PC-9 (cell line): ENCODE results near the gene PPRC1. TPM values are rescaled to one million over a fixed set of nuclear protein-coding genes. Genes with fewer than 3 reads are reported as not detected.

Experiments used
- BruUV-seq: library from RNA; stranded (reverse); fragments of 400-500 nt; replicated peaks from 2 replicates; lab custom pipeline; 2021; lab: Mats Ljungman, UMichigan
- CTCF ChIA-PET: fragments of 300-600 bp; sonication (Branson Sonifier 250); formaldehyde crosslinking; loops from one replicate; lab custom pipeline; 2022; ENCODE audit warnings: antibody characterized with exemption; lab: Charles Lee
- POLR2A ChIA-PET: fragments of 300-600 bp; sonication (Branson Sonifier 250); formaldehyde crosslinking; loops from one replicate; lab custom pipeline; 2022; ENCODE audit warnings: antibody characterized with exemption; ENCODE audit not compliant: unreplicated experiment; lab: Charles Lee
- DNase-seq, 2 experiments: peaks; one replicate each; pipeline versions ENCODE4 v3.0.0 to v3.0.0-alpha.2; 2015 to 2022; ENCODE audit warnings: mixed read lengths in 1 of 2
- H2AFZ ChIP-seq: fragments of 200-600 bp; sonication (generic); 2 replicates; pipeline ENCODE4 v1.8.1; 2017; ENCODE audit warnings: antibody characterized with exemption
- H3F3A ChIP-seq: fragments of 200-600 bp; sonication (generic); 2 replicates; pipeline ENCODE4 v1.8.1; 2017; ENCODE audit warnings: antibody characterized with exemption, mild to moderate bottlenecking, low read depth; ENCODE audit not compliant: insufficient read depth
- H3K27ac ChIP-seq: fragments of 200-600 bp; sonication (generic); 2 replicates; pipeline ENCODE4 v1.6.1; 2016; ENCODE audit warnings: mixed run types
- H3K27me3 ChIP-seq: fragments of 200-600 bp; sonication (generic); 2 replicates; pipeline ENCODE4 v1.6.1; 2016; ENCODE audit warnings: low read depth, mixed run types; ENCODE audit not compliant: insufficient read depth
- H3K36me3 ChIP-seq: fragments of 200-600 bp; sonication (generic); 2 replicates; pipeline ENCODE4 v1.6.1; 2016; ENCODE audit warnings: low read depth, mixed run types
- H3K4me1 ChIP-seq: fragments of 200-600 bp; sonication (generic); replicated peaks from 2 replicates; pipeline ENCODE4 v1.6.1; 2016; ENCODE audit warnings: mixed run types; ENCODE audit not compliant: insufficient read depth
- H3K4me2 ChIP-seq: fragments of 200-600 bp; sonication (generic); 2 replicates; pipeline ENCODE4 v1.6.1; 2017; ENCODE audit warnings: mixed run types
- H3K4me3 ChIP-seq: fragments of 200-600 bp; sonication (generic); 2 replicates; pipeline ENCODE4 v1.6.1; 2016; ENCODE audit warnings: mixed run types
- H3K79me2 ChIP-seq: fragments of 200-600 bp; sonication (generic); 2 replicates; pipeline ENCODE4 v1.6.1; 2017; ENCODE audit warnings: low read depth, mixed run types
- H3K9me2 ChIP-seq: fragments of 200-600 bp; sonication (generic); 2 replicates; pipeline ENCODE4 v1.8.1; 2017; ENCODE audit warnings: mild to moderate bottlenecking; ENCODE audit not compliant: insufficient read depth
- H3K9me3 ChIP-seq: fragments of 200-600 bp; sonication (generic); 2 replicates; pipeline ENCODE4 v1.8.1; 2016; ENCODE audit warnings: low read depth; ENCODE audit not compliant: insufficient read depth
- H4K20me1 ChIP-seq: fragments of 200-600 bp; sonication (generic); 2 replicates; pipeline ENCODE4 v1.8.1; 2017; ENCODE audit not compliant: insufficient read depth
- CTCF ChIP-seq: fragments of 200-600 bp; sonication (generic); conservative IDR thresholded peaks from 2 replicates; pipeline ENCODE4 v1.6.1; 2017; ENCODE audit warnings: mixed run types, antibody characterized with exemption, mild to moderate bottlenecking, moderate library complexity
- EZH2 ChIP-seq: fragments of 200-600 bp; sonication (generic); IDR thresholded peaks from 2 replicates; pipeline ENCODE4 v1.8.0; 2017; ENCODE audit warnings: antibody characterized with exemption, low read depth
- intact Hi-C: fragments of 100-400 bp; cut with micrococcal nuclease; formaldehyde crosslinking; loops from one replicate; pipeline ENCODE4 v1.10.0; 2022; ENCODE audit not compliant: unreplicated experiment
- total RNA-seq: library from RNA; stranded (reverse); gene quantifications from 2 replicates; pipeline ENCODE4 v1.2.3, GENCODE V29; 2021

Gene PPRC1
- total RNA-seq, 1 experiment from 2014 or later = 22.9 TPM

GRCh38 chr10:102135956-102136526, 3.2 kb downstream of the PPRC1 start:
- Histone ChIP-seq H2AFZ (no peak overlapping the region), H3K27me3 (no peaks in the 10 kb centered on the region), H3K27ac (no peak overlapping the region), H3F3A (peaks cover 8% of the 10 kb centered on the region), H3K9me3 (no peaks in the 10 kb centered on the region), H3K9me2 (no peaks in the 10 kb centered on the region), H3K4me3 (no peak overlapping the region), H3K36me3 (peaks cover 8% of the 10 kb centered on the region), H3K4me1 (peaks cover 21% of the 10 kb centered on the region), H3K79me2 (peaks cover 72% of the 10 kb centered on the region), H4K20me1 (peaks cover 56% of the 10 kb centered on the region), H3K4me2 (peak overlapping the region; percentile 85; the same call in 1 of the 2 replicates)
- TF ChIP-seq EZH2 (no peak), CTCF (no peak)
- no peak for DNase-seq
- ChIA-PET POLR2A (interaction anchor here (0.6 to 0.7 kb wide), 2 partner anchors 11 to 114 kb away, joined by 3 to 5 read pairs; no protein-coding TSS in a partner anchor), CTCF (no interaction called here)
- BruUV-seq = no TSS peak
- intact Hi-C loops = no loop called here

DNA sequence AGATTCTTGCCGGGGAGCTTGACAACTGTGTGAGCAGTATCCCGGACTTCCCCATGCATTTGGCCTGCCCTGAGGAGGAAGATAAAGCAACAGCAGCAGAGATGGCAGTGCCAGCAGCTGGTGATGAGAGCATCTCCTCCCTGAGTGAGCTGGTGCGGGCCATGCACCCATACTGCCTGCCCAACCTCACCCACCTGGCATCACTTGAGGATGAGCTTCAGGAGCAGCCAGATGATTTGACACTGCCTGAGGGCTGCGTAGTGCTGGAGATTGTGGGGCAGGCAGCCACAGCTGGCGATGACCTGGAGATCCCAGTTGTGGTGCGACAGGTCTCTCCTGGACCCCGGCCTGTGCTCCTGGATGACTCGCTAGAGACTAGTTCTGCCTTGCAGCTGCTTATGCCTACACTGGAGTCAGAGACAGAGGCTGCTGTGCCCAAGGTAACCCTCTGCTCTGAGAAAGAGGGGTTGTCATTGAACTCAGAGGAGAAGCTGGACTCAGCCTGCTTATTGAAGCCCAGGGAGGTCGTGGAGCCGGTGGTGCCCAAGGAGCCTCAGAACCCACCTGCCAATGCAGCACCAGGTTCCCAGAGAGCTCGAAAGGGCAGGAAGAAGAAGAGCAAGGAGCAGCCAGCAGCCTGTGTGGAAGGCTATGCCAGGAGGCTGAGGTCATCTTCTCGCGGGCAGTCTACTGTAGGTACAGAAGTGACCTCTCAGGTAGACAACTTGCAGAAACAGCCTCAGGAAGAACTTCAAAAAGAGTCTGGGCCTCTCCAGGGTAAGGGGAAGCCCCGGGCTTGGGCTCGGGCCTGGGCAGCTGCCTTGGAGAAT, 6.7 kb downstream of the PPRC1 start:
- Histone ChIP-seq H3K9me2 (no peaks in the 10 kb centered on the region), H3K9me3 (no peaks in the 10 kb centered on the region), H2AFZ (no peak overlapping the region), H4K20me1 (peaks cover 55% of the 10 kb centered on the region), H3K4me1 (peaks cover 9% of the 10 kb centered on the region), H3K79me2 (peaks cover 63% of the 10 kb centered on the region), H3F3A (no peaks in the 10 kb centered on the region; the same call in 1 of the 2 replicates), H3K36me3 (peaks cover 8% of the 10 kb centered on the region), H3K27me3 (no peaks in the 10 kb centered on the region), H3K4me2 (no peak overlapping the region), H3K27ac (no peak overlapping the region), H3K4me3 (no peak overlapping the region)
- CTCF ChIA-PET = no interaction called here
- TF ChIP-seq CTCF = no peak
- POLR2A ChIA-PET = no interaction called here
- intact Hi-C loops = no loop called here
- no TSS peak for BruUV-seq
- DNase-seq = no peak

DNA sequence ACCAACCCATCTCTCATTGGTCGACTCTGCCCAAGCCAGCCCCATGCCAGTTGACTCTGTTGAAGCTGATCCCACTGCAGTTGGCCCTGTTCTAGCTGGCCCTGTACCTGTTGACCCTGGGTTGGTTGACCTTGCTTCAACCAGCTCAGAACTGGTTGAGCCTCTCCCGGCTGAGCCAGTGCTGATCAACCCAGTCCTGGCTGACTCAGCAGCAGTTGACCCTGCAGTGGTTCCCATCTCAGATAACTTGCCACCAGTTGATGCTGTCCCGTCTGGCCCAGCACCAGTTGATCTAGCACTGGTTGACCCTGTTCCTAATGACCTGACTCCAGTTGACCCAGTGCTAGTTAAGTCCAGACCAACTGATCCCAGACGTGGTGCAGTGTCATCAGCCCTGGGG, 7.4 kb downstream of the PPRC1 start:
- H3K36me3 ChIP-seq = peaks cover 8% of the 10 kb centered on the region; the same call in 1 of the 2 replicates
- no peak for DNase-seq
- H3K9me2 ChIP-seq = no peaks in the 10 kb centered on the region
- no peaks in the 10 kb centered on the region for H3K9me3 ChIP-seq
- H3F3A ChIP-seq = no peaks in the 10 kb centered on the region; the same call in 1 of the 2 replicates
- H3K79me2 ChIP-seq = peaks cover 56% of the 10 kb centered on the region
- no peak overlapping the region for H3K27ac ChIP-seq
- H3K4me1 ChIP-seq = peaks cover 2% of the 10 kb centered on the region
- no peak overlapping the region for H3K4me2 ChIP-seq
- BruUV-seq = no TSS peak
- no peaks in the 10 kb centered on the region for H3K27me3 ChIP-seq
- H2AFZ ChIP-seq = no peak overlapping the region
- ChIA-PET POLR2A (no interaction called here), CTCF (no interaction called here)
- peaks cover 47% of the 10 kb centered on the region for H4K20me1 ChIP-seq
- intact Hi-C loops = no loop called here
- H3K4me3 ChIP-seq = no peak overlapping the region
- TF ChIP-seq EZH2 = no peak
- no peak for TF ChIP-seq CTCF
